Measurements from ENCODE around the gene DNASE1.

- TF ChIP-seq CTCF (IDR thresholded peaks at IDR 0.05; ENCODE audit: low read length) (no peak), EZH2 (optimal IDR thresholded peaks at IDR 0.05; ENCODE audit: low read depth, low read length) (no peak), EZH2phosphoT487 (IDR thresholded peaks at IDR 0.05; ENCODE audit: low read length) (no peak)
These were observed 35.7 kb upstream of the DNASE1 start for GRCh38 chr16:3618769-3619141.
